ENCODE results near the gene GADL1.

The GADL1 gene

DNA sequence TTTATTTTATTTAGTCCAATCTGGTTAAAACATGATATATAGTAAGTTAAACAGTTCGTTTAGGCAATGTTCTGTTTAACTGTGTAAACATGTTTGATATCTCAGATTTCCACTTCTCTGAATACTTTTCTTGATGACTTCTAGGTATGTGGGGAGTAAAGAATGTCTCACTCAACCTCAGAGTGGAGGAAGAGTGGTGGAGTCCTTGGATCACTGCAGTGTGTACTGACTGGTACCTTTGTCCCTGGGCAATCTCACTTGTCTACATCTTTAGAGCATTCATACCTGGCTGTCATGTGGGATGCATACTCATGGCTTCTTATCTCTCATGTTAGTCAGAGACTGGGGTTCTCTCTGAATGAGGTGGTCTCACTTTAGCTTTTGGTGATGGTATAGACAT is 15.6 kb downstream of the GADL1 start:
- Histone ChIP-seq H3K27ac (ENCODE audit: low read depth, low read length) (no peak overlapping the region), H3K4me2 (ENCODE audit: low read depth, low read length, poor library complexity, severe bottlenecking) (no peak overlapping the region), H3F3A (ENCODE audit: insufficient read depth) (no peaks in the 10 kb centered on the region), H4K20me1 (ENCODE audit: low read depth, low read length) (no peaks in the 10 kb centered on the region), H3K27me3 (ENCODE audit: low read length) (no peaks in the 10 kb centered on the region), H3K9ac (ENCODE audit: low read length) (no peak overlapping the region), H3K9me2 (replicated peaks; ENCODE audit: insufficient read depth, low read length) (no peaks in the 10 kb centered on the region), H3K9me3 (ENCODE audit: insufficient read depth, low read length) (no peaks in the 10 kb centered on the region), H3K79me2 (ENCODE audit: insufficient read depth, low read length) (no peaks in the 10 kb centered on the region), H3K4me3 (ENCODE audit: insufficient read depth, low read length, poor library complexity, severe bottlenecking) (no peak overlapping the region), H2AFZ (ENCODE audit: low read depth, low read length, severe bottlenecking) (no peak overlapping the region), H3K36me3 (ENCODE audit: low read length) (no peaks in the 10 kb centered on the region)
- TF ChIP-seq CTCF (IDR thresholded peaks at IDR 0.05; ENCODE audit: insufficient read depth, low read length, poor library complexity, severe bottlenecking) (no peak), EZH2phosphoT487 (conservative IDR thresholded peaks at IDR 0.05; ENCODE audit: low read length) (no peak)

- H4K20me1 ChIP-seq (ENCODE audit: low read depth, low read length), result no peaks in the 10 kb centered on the region
- H3K27ac ChIP-seq (ENCODE audit: low read depth, low read length), result no peak overlapping the region
- no peak overlapping the region for H3K9ac ChIP-seq (ENCODE audit: low read length)
- H2AFZ ChIP-seq (ENCODE audit: low read depth, low read length, severe bottlenecking), result no peak overlapping the region
- no peak overlapping the region for H3K4me3 ChIP-seq (ENCODE audit: insufficient read depth, low read length, poor library complexity, severe bottlenecking)
- no peaks in the 10 kb centered on the region for H3K27me3 ChIP-seq (ENCODE audit: low read length)
- no peaks in the 10 kb centered on the region for H3K9me3 ChIP-seq (ENCODE audit: insufficient read depth, low read length)
- no peaks in the 10 kb centered on the region for H3K36me3 ChIP-seq (ENCODE audit: low read length)
- no peak overlapping the region for H3K4me2 ChIP-seq (ENCODE audit: low read depth, low read length, poor library complexity, severe bottlenecking)
- H3K9me2 ChIP-seq (replicated peaks; ENCODE audit: insufficient read depth, low read length), result no peaks in the 10 kb centered on the region
- H3K79me2 ChIP-seq (ENCODE audit: insufficient read depth, low read length), result no peaks in the 10 kb centered on the region
- no peak for TF ChIP-seq CTCF (IDR thresholded peaks at IDR 0.05; ENCODE audit: insufficient read depth, low read length, poor library complexity, severe bottlenecking)
- no peak for TF ChIP-seq EZH2phosphoT487 (conservative IDR thresholded peaks at IDR 0.05; ENCODE audit: low read length)
- no peaks in the 10 kb centered on the region for H3F3A ChIP-seq (ENCODE audit: insufficient read depth)
These were observed 19.0 kb downstream of the GADL1 start for GRCh38 chr3:30875505-30875904.

GRCh38 chr3:30873671-30874070 is 20.8 kb downstream of the GADL1 start:
- H3K9ac ChIP-seq (ENCODE audit: low read length), result no peak overlapping the region
- TF ChIP-seq CTCF (IDR thresholded peaks at IDR 0.05; ENCODE audit: insufficient read depth, low read length, poor library complexity, severe bottlenecking) (no peak), EZH2phosphoT487 (conservative IDR thresholded peaks at IDR 0.05; ENCODE audit: low read length) (no peak)
- H4K20me1 ChIP-seq (ENCODE audit: low read depth, low read length), result no peaks in the 10 kb centered on the region
- no peak overlapping the region for H3K27ac ChIP-seq (ENCODE audit: low read depth, low read length)
- no peaks in the 10 kb centered on the region for H3K36me3 ChIP-seq (ENCODE audit: low read length)
- no peak overlapping the region for H3K4me3 ChIP-seq (ENCODE audit: insufficient read depth, low read length, poor library complexity, severe bottlenecking)
- no peak overlapping the region for H3K4me2 ChIP-seq (ENCODE audit: low read depth, low read length, poor library complexity, severe bottlenecking)
- no peaks in the 10 kb centered on the region for H3F3A ChIP-seq (ENCODE audit: insufficient read depth)
- H3K9me2 ChIP-seq (replicated peaks; ENCODE audit: insufficient read depth, low read length), result no peaks in the 10 kb centered on the region
- H3K27me3 ChIP-seq (ENCODE audit: low read length), result no peaks in the 10 kb centered on the region
- H2AFZ ChIP-seq (ENCODE audit: low read depth, low read length, severe bottlenecking), result no peak overlapping the region
- H3K79me2 ChIP-seq (ENCODE audit: insufficient read depth, low read length), result no peaks in the 10 kb centered on the region
- H3K9me3 ChIP-seq (ENCODE audit: insufficient read depth, low read length), result no peaks in the 10 kb centered on the region

DNA sequence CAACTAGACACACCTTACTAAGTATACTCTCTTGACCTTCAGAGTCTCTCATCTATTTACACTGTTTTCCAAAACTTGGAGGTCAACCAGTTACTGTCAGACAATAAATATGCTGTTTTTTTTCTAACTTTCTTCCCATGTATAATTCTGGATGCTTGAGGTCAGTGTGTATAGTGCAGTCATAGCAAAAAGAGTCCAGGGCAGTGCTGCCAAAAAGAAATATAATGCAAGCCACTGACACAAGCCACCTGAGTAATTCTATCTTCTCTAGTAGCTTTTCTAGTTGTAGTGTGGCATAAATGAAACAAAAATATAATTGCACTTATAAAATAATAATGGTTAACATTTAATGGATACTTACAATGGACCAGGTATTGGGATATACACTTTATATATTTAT is 21.6 kb downstream of the GADL1 start:
- Histone ChIP-seq H3K36me3 (ENCODE audit: low read length) (no peaks in the 10 kb centered on the region), H4K20me1 (ENCODE audit: low read depth, low read length) (no peaks in the 10 kb centered on the region), H3K27me3 (ENCODE audit: low read length) (no peaks in the 10 kb centered on the region), H3K4me3 (ENCODE audit: insufficient read depth, low read length, poor library complexity, severe bottlenecking) (no peak overlapping the region), H3K9ac (ENCODE audit: low read length) (no peak overlapping the region), H3K9me2 (replicated peaks; ENCODE audit: insufficient read depth, low read length) (no peaks in the 10 kb centered on the region), H3K9me3 (ENCODE audit: insufficient read depth, low read length) (no peaks in the 10 kb centered on the region), H3F3A (ENCODE audit: insufficient read depth) (no peaks in the 10 kb centered on the region), H3K4me2 (ENCODE audit: low read depth, low read length, poor library complexity, severe bottlenecking) (no peak overlapping the region), H3K27ac (ENCODE audit: low read depth, low read length) (no peak overlapping the region), H3K79me2 (ENCODE audit: insufficient read depth, low read length) (no peaks in the 10 kb centered on the region), H2AFZ (ENCODE audit: low read depth, low read length, severe bottlenecking) (no peak overlapping the region)
- no peak for TF ChIP-seq EZH2phosphoT487 (conservative IDR thresholded peaks at IDR 0.05; ENCODE audit: low read length)
- TF ChIP-seq CTCF (IDR thresholded peaks at IDR 0.05; ENCODE audit: insufficient read depth, low read length, poor library complexity, severe bottlenecking), result no peak
